AG04450 (cell line): Measurements from ENCODE around the gene SUSD5. TPM values are rescaled to one million over a fixed set of nuclear protein-coding genes. Genes with fewer than 3 reads are reported as not detected.

Experiments
- CTCF ChIA-PET: fragments of 300-600, 350-600 bp; formaldehyde crosslinking; extraction: SDS; loops from one replicate; lab custom pipeline; 2022; ENCODE audit warnings: antibody characterized with exemption, inconsistent platforms; lab: Charles Lee
- POLR2A ChIA-PET: fragments of 350-600 bp; formaldehyde crosslinking; extraction: SDS; loops from one replicate; lab custom pipeline; 2021; ENCODE audit warnings: antibody characterized with exemption, inconsistent platforms; lab: Yijun Ruan, JAX
- DNase-seq: peaks from one replicate; pipeline ENCODE4 v3.0.0-alpha.2; 2011; ENCODE audit warnings: low read depth, low spot score
- H3K27ac ChIP-seq: one replicate; pipeline ENCODE4 v1.5.1; 2012; ENCODE audit warnings: low read depth, low read length, control low read depth
- H3K27me3 ChIP-seq: one replicate; pipeline ENCODE4 v1.6.0; 2012; ENCODE audit warnings: low read length; ENCODE audit not compliant: control insufficient read depth, insufficient read depth
- H3K4me3 ChIP-seq: 2 replicates; pipeline ENCODE4 v1.5.1; 2011; ENCODE audit warnings: mild to moderate bottlenecking, low read depth, low read length, control low read depth
- H3K9me3 ChIP-seq: 2 replicates; pipeline ENCODE4 v1.5.1; 2012; ENCODE audit warnings: low read length; ENCODE audit not compliant: control insufficient read depth, insufficient read depth
- polyA plus RNA-seq: library from polyadenylated mRNA; depleted of rRNA; stranded (reverse); fragments of >200 nt; gene quantifications from 2 replicates; pipeline ENCODE4 v1.2.3, GENCODE V29; 2011
- TF ChIP-seq, protein P1 (sequence below): IDR thresholded peaks from 2 replicates; pipeline ENCODE4 v1.5.1; 2011; ENCODE audit warnings: low read depth, low read length, control low read depth, inconsistent platforms

SUSD5 gene
- polyA plus RNA-seq, 1 experiment = 1.8 TPM

DNA sequence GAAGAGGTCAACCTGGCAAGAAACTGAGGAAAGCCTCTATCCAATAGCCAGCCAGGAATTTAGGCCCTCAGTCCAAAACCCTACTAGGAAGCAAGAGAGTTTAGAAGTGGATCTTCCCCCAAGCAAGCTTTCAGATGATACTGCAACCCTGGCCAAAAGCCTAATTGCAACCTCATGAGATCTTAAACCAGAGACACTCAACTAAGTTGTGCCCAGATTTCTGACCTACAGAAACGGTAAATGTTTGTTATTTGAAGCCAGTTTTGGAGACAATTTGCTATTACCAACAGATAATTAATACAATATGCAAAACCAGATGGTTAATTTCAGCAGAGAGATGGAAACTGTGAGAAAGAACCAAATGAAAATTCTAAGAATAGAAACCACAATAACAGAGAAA is 21.7 kb upstream of the SUSD5 start:
- Histone ChIP-seq H3K4me3 (no peak overlapping the region), H3K27me3 (peaks cover 11% of the 10 kb centered on the region), H3K27ac (no peak overlapping the region), H3K9me3 (no peaks in the 10 kb centered on the region)
- TF ChIP-seq, protein P1, sequence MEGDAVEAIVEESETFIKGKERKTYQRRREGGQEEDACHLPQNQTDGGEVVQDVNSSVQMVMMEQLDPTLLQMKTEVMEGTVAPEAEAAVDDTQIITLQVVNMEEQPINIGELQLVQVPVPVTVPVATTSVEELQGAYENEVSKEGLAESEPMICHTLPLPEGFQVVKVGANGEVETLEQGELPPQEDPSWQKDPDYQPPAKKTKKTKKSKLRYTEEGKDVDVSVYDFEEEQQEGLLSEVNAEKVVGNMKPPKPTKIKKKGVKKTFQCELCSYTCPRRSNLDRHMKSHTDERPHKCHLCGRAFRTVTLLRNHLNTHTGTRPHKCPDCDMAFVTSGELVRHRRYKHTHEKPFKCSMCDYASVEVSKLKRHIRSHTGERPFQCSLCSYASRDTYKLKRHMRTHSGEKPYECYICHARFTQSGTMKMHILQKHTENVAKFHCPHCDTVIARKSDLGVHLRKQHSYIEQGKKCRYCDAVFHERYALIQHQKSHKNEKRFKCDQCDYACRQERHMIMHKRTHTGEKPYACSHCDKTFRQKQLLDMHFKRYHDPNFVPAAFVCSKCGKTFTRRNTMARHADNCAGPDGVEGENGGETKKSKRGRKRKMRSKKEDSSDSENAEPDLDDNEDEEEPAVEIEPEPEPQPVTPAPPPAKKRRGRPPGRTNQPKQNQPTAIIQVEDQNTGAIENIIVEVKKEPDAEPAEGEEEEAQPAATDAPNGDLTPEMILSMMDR = no peak
- ChIA-PET POLR2A (no interaction called here), CTCF (interaction anchor here (1.6 kb wide), 1 partner anchor 108 kb away, joined by 3 read pairs; no protein-coding TSS in a partner anchor)
- DNase-seq = no peak

- ChIA-PET POLR2A (no interaction called here), CTCF (interaction anchor here (1.6 kb wide), 1 partner anchor 107 kb away, joined by 3 read pairs; no protein-coding TSS in a partner anchor)
- DNase-seq = no peak
- Histone ChIP-seq H3K27ac (no peak overlapping the region), H3K4me3 (no peak overlapping the region), H3K27me3 (peaks cover 11% of the 10 kb centered on the region), H3K9me3 (no peaks in the 10 kb centered on the region)
- TF ChIP-seq, protein P1 = no peak
Measured at GRCh38 chr3:33238923-33239322, 20.3 kb upstream of the SUSD5 start.

DNA sequence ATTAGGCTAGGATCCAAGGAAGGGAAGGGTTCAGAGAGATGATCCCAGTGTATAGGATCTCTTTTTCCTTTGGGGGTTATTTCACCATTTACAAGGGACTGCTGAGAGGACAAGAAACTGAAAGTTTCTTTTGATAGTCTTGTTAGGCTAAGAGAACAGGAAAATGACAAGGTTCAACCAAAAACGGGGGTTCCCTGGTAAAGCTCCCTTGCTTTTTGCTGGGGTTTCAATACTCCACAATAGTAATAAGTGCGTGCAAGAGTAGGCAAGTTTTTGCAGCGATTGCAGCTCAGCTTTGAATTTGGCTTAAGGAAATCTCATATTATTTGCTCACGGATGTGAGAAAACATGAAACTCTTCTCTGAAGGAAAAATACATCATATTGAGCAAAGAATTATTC is 18.8 kb upstream of the SUSD5 start:
- DNase-seq = no peak
- H3K27me3 ChIP-seq = peaks cover 7% of the 10 kb centered on the region
- ChIA-PET CTCF (interaction anchor here (0.9 to 2.3 kb wide), 3 partner anchors 12 to 135 kb away, joined by 3 to 7 read pairs (median 6); no protein-coding TSS in a partner anchor), POLR2A (no interaction called here)
- H3K4me3 ChIP-seq = no peak overlapping the region
- H3K27ac ChIP-seq = no peak overlapping the region
- TF ChIP-seq, protein P1 = no peak
- H3K9me3 ChIP-seq = no peaks in the 10 kb centered on the region

GRCh38 chr3:33236005-33236404 is 17.4 kb upstream of the SUSD5 start:
- Histone ChIP-seq H3K27ac (no peak overlapping the region), H3K9me3 (no peaks in the 10 kb centered on the region), H3K4me3 (no peak overlapping the region), H3K27me3 (peaks cover 10% of the 10 kb centered on the region)
- TF ChIP-seq, protein P1 = no peak
- CTCF ChIA-PET = interaction anchor here (0.6 to 2.3 kb wide), 3 partner anchors 10 to 162 kb away, joined by 3 to 8 read pairs (median 7); no protein-coding TSS in a partner anchor
- POLR2A ChIA-PET = no interaction called here
- DNase-seq = no peak

DNA sequence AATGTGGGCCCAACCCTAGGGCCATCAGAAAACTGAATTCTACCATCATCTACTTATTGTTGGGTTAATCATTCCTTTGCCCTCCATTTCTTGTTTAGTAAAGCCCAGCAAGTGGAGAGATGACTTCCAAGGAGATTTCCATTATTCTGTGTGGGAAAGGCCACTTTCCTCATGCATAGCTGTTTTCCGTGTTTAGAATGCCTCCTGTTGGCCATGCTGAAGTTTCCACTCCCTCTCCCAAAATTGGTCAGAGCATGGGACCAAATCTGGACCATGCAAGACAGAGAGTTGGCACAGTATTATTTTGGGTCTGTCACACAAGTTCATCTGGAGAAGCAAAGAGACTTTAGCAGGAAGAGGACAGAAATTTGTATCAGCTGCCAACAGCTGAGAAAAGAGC is 15.3 kb upstream of the SUSD5 start:
- peaks cover 7% of the 10 kb centered on the region for H3K27me3 ChIP-seq
- ChIA-PET CTCF (interaction anchor here (1.1 kb wide), 1 partner anchor 102 kb away, joined by 3 read pairs; no protein-coding TSS in a partner anchor), POLR2A (no interaction called here)
- DNase-seq = no peak
- H3K9me3 ChIP-seq = no peaks in the 10 kb centered on the region
- TF ChIP-seq, protein P1 = no peak
- H3K27ac ChIP-seq = no peak overlapping the region
- no peak overlapping the region for H3K4me3 ChIP-seq
